GM18909 (cell line): Measurements from ENCODE around the gene OPN4.
A peak's percentile ranks its signal among the peaks of the same experiment; 100 is the strongest.
"Not testable (repeated sequence)": the region's sequence is repeated elsewhere in the genome, so short reads cannot be mapped to it uniquely, and the experiment has no call there.

Experiments used
- ATAC-seq: cut with Tn5 transposase; IDR thresholded peaks from one replicate; pipeline ENCODE4 v1.9.1; 2021; ENCODE audit warnings: mild to moderate bottlenecking; ENCODE audit not compliant: unreplicated experiment, poor library complexity

The OPN4 gene

GRCh38 chr10:86654411-86655172, at the start of gene OPN4:
Gene OPN4, plus strand, starts transcription at chr10:86654547. Its CDS starts 237 bp downstream, at chr10:86654784.
- no peak for ATAC-seq

- ATAC-seq: no peak
Observed at GRCh38 chr10:86607674-86608073, 46.7 kb upstream of the OPN4 start.

- ATAC-seq: no peak
Observed at GRCh38 chr10:86609920-86610319, 44.4 kb upstream of the OPN4 start.

GRCh38 chr10:86611386-86611785, 43.0 kb upstream of the OPN4 start:
- no peak for ATAC-seq

DNA sequence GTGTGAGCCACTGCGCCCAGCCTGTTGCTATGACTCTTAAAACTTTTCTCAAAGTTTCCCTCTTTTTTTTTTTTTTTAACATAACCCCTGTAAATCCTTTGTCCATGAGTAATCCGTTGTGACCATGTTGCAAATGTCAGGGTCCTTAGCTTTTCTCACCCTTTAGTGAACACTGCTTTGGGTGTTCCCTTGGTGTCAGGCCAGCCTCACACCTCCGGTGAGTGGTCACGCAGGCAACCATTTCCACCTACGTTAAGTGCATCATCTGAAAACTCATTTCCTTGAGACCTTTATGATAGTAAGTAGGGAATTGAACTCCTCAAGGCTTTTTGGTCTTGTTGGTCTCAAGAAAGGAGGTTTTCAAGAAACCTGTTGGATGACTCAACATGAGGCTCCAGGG, 41.3 kb upstream of the OPN4 start:
- no peak for ATAC-seq

DNA sequence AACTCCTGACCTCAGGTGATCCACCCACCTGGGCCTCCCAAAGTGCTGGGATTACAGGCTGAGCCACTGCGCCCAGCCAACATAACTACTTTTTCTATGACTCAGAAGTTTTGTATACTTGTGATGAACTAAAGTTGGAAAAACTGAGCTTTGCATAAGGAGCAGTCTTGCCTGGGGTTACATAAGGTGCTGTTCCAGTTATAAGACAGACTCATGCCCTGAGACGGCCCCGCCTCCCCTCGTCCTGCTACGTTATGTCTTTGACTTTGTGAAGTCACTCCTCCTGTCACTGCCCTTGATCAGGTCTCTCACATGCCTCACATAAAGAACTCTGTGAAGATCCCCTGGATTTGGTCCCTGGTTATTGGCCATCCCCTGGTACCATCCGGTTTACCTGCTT, 40.4 kb upstream of the OPN4 start:
- no peak for ATAC-seq

DNA sequence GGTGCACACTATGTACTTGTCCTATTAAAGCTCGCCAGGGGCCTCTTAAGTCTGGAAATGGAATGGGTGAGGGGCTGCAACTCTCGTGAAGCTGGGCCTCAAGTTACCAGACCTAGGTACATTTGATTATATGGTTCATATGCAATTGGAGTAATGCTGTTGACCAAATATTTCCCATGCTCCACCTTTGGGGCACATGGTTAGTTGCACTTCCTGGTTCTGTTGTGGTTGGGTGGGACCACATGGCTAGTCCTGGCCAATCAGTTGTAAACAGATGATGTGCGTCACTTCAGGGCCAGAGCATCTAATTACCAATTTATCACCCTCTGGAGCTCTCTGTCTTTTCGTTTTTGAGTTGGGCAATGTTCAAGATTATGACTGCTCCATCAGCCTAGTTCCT, 39.5 kb upstream of the OPN4 start:
- ATAC-seq: no peak

- ATAC-seq: not testable (repeated sequence)
Observed at GRCh38 chr10:86617278-86617677, 37.1 kb upstream of the OPN4 start.

DNA sequence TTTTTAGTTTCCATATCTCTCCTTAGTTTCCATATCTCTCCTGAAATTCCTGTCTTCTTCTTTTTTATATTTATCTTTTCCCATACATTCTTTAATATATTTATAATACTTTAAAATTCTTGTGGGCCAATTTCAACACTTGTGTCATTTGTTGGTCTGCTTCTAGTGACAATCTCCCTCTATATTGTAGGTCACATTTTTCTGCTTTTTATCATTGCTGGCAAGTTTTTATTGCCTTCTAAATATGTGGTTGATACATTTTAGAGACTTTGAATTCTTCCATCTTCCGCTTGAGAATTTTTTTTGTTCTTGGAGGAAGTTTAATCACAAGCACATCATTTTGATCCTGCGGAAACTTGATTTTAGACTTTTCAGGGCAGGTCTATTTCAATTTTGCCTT, 26.0 kb upstream of the OPN4 start:
- ATAC-seq: no peak

GRCh38 chr10:86630079-86630478, 24.3 kb upstream of the OPN4 start:
- no peak for ATAC-seq

DNA sequence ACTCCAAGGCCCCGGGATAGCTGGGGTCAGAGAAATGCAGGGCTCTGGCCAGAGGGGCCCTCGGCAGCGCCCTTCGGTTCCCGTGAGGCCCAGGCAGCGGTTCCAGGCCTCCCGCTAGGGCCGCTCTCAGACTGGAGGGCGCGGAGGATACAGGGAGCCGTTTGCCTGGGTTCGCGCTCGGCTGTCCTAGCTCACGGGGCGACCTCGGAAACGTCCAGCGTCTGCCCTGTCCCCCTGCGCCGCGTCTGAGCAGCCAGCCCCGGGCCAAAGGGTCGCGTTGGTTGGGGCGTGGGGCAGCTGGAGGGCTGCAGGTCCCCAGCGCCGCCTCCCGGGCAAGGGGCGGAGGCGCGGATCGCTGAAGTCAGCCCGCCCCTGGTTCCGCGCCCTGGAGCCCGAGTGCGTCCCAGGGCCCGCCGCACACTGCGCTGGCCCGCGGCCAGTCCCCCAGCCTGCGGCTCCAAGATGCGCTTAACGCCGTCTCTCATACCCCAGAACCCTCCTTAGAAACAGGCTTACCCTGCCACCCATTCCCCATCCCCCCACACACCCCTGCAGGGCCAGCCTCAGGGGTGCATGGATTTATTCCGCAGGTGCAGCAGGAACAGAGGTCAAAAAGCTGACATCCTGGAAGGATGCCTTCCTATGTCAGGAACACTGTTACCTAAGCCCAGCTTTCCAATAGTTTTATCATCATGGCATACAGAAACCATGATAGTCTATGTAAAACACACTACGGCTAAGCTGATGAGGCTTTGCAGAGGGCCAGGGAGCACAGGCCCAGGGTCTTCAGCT, 22.1 kb upstream of the OPN4 start:
- ATAC-seq: no peak

DNA sequence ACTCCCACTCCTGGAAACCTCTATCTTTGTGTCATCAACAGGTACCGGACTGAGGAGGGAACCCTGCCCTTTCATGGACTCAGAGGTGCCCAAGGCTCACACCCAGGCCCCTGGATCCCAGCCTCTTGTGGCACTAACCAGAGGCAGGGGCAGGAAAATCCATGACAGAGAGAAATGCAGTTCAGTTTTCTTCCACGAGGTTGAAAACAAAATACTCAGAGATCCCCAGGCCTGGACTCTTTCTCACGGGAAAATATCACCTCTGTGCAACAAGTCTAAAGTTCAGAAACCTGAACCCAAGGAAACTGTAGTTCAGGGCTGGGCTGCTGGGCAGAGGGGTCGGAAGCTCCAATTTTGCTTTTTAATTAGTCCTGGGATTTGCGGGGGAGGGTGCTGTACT, 21.4 kb upstream of the OPN4 start:
- ATAC-seq: no peak

GRCh38 chr10:86635402-86635801, 18.9 kb upstream of the OPN4 start:
- ATAC-seq: no peak

- ATAC-seq: no peak
Observed at GRCh38 chr10:86636311-86636710, 18.0 kb upstream of the OPN4 start.

- no peak for ATAC-seq
Observed at GRCh38 chr10:86642021-86642420, 12.3 kb upstream of the OPN4 start.

- no peak for ATAC-seq
Observed at GRCh38 chr10:86642499-86642898, 11.8 kb upstream of the OPN4 start.

DNA sequence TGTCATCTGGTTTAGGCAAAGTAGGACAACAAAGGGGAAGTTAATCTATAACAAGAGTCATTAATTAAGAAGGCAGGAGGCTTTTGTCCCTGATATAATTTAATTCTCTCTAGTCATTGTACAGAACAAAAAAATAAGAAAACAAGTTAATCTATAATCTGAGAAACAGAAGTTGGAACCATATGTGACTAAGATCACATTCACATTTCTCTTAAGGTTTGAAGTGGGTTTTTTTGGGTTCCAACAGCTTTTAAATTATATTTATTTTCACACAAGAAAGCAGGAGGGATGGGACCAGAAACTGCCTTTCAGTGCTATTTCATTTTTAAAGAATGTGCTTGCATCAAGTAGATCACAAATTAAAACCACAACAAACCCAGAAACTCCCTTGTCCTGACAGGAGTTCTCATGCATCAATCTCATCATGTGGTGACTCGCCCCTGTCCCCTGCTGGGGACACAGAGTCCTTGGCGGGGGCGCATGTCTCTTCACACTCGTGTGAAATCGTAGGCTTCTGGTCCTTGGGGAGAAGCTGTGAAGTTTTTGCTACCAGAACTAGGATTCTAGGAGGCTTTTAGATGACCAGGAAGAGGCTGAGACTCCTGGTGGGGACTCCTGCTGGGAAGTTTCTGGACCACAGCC, 10.1 kb upstream of the OPN4 start:
- ATAC-seq: peak; percentile 59

GRCh38 chr10:86644794-86645445, 9.4 kb upstream of the OPN4 start:
- ATAC-seq: peak; percentile 33

GRCh38 chr10:86645621-86646165, 8.7 kb upstream of the OPN4 start:
- not testable (repeated sequence) for ATAC-seq

DNA sequence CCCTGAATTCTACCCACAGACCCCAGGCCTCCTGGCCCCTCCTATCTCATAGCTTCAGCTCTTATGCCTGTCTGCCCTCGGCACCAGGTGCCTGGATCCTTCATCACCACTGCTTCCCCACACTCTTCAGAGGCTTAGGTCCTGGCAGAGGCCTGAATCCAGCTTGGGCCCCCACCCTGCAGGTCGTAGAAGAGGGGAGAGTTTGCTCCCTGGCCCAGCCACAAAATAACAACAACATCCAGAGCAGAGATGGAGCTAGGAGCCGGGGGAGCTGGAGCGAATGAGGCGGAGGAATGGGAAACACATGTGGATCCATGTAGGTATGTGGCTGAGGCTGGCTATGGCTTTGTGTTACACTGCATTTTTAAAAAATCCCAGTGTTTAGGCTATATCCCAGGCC, 7.8 kb upstream of the OPN4 start:
- ATAC-seq: no peak
